Fibroblast of lung (primary cell): ENCODE data around the gene CLIC3.

ENCODE experiments used
- EZH2 ChIP-seq: IDR thresholded peaks from 2 replicates; pipeline ENCODE4 v1.5.1; 2012; ENCODE audit warnings: low read length, control low read depth, mild to moderate bottlenecking; ENCODE audit errors: missing control alignments
- TF ChIP-seq, protein P1 (sequence below), 2 donors: IDR thresholded peaks in 1 of 2; conservative IDR thresholded peaks in 1 of 2; 1 replicate in 1 of 2; 2 replicates in 1 of 2; pipeline ENCODE4 v1.5.1; 2011 to 2012; ENCODE audit warnings: low read length in 2 of 2, control low read depth in 1 of 2, inconsistent platforms in 1 of 2, low read depth in 1 of 2, mild to moderate bottlenecking in 1 of 2

DNA sequence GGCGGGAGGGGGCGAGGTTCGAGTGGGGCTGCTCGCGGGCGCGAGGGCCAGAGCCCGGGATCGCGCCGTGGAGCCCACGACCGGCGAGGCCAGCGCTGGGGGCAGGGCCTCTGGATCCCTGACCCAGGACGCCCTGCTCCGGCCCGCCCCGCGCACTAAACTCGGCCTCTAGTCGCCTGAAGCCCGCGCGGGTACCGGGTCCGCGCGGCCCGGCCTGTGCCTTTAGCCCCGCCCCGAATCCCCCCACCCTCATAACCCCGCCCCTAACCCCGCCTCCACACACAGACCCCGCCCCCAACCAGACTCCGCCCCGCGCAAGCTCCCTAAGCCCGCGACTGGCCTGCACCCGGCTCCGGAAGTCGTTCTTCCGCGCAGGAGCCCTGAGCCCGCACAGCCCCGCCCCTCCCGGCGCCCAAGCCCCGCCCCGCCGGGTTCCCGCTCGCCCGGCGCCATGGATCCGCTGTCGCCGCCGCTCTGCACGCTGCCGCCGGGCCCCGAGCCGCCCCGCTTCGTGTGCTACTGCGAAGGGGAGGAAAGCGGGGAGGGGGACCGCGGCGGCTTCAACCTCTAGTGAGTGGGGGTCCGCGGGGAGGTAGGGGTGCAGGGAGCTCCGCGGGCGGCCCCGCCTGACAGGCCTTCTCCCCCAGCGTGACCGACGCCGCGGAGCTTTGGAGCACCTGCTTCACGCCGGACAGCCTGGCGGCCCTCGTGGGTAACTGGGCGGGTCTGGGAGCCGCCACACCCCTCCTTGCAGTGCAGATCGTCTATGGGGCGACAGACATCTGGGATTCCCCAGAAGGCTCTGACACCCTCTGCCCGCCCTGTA lies 4.2 kb downstream of the CLIC3 start, which contains the start of gene PAXX:
- TF ChIP-seq EZH2 = no peak
- TF ChIP-seq, protein P1, sequence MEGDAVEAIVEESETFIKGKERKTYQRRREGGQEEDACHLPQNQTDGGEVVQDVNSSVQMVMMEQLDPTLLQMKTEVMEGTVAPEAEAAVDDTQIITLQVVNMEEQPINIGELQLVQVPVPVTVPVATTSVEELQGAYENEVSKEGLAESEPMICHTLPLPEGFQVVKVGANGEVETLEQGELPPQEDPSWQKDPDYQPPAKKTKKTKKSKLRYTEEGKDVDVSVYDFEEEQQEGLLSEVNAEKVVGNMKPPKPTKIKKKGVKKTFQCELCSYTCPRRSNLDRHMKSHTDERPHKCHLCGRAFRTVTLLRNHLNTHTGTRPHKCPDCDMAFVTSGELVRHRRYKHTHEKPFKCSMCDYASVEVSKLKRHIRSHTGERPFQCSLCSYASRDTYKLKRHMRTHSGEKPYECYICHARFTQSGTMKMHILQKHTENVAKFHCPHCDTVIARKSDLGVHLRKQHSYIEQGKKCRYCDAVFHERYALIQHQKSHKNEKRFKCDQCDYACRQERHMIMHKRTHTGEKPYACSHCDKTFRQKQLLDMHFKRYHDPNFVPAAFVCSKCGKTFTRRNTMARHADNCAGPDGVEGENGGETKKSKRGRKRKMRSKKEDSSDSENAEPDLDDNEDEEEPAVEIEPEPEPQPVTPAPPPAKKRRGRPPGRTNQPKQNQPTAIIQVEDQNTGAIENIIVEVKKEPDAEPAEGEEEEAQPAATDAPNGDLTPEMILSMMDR (conservative IDR thresholded peaks at IDR 0.05 in 1 of 2, IDR thresholded peaks at IDR 0.05 in 1 of 2; ENCODE audit: low read depth in 1 of 2, low read length in 2 of 2) = no peak
